H9 (cell line): ENCODE results near the gene MEFV. TPM values are rescaled to one million over a fixed set of nuclear protein-coding genes. Genes with fewer than 3 reads are reported as not detected.
A peak's percentile ranks its signal among the peaks of the same experiment; 100 is the strongest.

Experiments used
- DNase-seq: peaks from one replicate; pipeline ENCODE4 v3.0.0-alpha.2; 2017
- H2AFZ ChIP-seq: one replicate; pipeline ENCODE4 v1.6.1; 2013; ENCODE audit warnings: mild to moderate bottlenecking, low read length, control low read depth, moderate library complexity
- H2AK5ac ChIP-seq: 2 replicates; pipeline ENCODE4 v1.6.1; 2013; ENCODE audit warnings: low read length, control low read depth, mixed read lengths; ENCODE audit not compliant: insufficient read length
- H2BK120ac ChIP-seq: one replicate; pipeline ENCODE4 v1.6.1; 2013; ENCODE audit warnings: low read depth, mild to moderate bottlenecking, low read length, control low read depth, inconsistent platforms; ENCODE audit not compliant: poor library complexity, severe bottlenecking
- H2BK12ac ChIP-seq: 2 replicates; pipeline ENCODE4 v1.6.1; 2013; ENCODE audit warnings: low read length, control low read depth, mixed read lengths, low read depth; ENCODE audit not compliant: insufficient read length
- H2BK15ac ChIP-seq: 2 replicates; pipeline ENCODE4 v1.6.1; 2013; ENCODE audit warnings: low read depth, low read length, control low read depth
- H2BK20ac ChIP-seq: one replicate; pipeline ENCODE4 v1.6.1; 2013; ENCODE audit warnings: low read depth, mild to moderate bottlenecking, low read length, control low read depth, inconsistent platforms; ENCODE audit not compliant: poor library complexity, severe bottlenecking
- H2BK5ac ChIP-seq: 2 replicates; pipeline ENCODE4 v1.6.1; 2013; ENCODE audit warnings: low read length, control low read depth, mixed read lengths; ENCODE audit not compliant: insufficient read length
- H3K14ac ChIP-seq: 2 replicates; pipeline ENCODE4 v1.6.1; 2013; ENCODE audit warnings: low read length, control low read depth; ENCODE audit not compliant: insufficient read depth
- H3K18ac ChIP-seq: 2 replicates; pipeline ENCODE4 v1.6.1; 2013; ENCODE audit warnings: low read depth, mild to moderate bottlenecking, mixed read lengths, low read length, control low read depth; ENCODE audit not compliant: insufficient read length
- H3K23ac ChIP-seq: 2 replicates; pipeline ENCODE4 v1.6.1; 2013; ENCODE audit warnings: low read length, control low read depth, mixed read lengths, low read depth; ENCODE audit not compliant: insufficient read length
- H3K23me2 ChIP-seq: 2 replicates; pipeline ENCODE4 v1.6.1; 2013; ENCODE audit warnings: low read depth, mild to moderate bottlenecking, mixed read lengths, low read length, control low read depth; ENCODE audit not compliant: insufficient read length, poor library complexity, severe bottlenecking
- H3K27ac ChIP-seq: 2 replicates; pipeline ENCODE4 v1.5.1; 2013; ENCODE audit warnings: low read length, control low read depth, mixed read lengths, low read depth; ENCODE audit not compliant: insufficient read length
- H3K27me3 ChIP-seq: 2 replicates; pipeline ENCODE4 v1.6.1; 2013; ENCODE audit warnings: low read length, control low read depth, inconsistent platforms; ENCODE audit not compliant: insufficient read depth
- H3K4ac ChIP-seq: 2 replicates; pipeline ENCODE4 v1.6.1; 2013; ENCODE audit warnings: low read depth, mild to moderate bottlenecking, control low read depth, inconsistent platforms, low read length, moderate library complexity
- H3K4me1 ChIP-seq: 2 replicates; pipeline ENCODE4 v1.6.1; 2013; ENCODE audit warnings: low read length, control low read depth, inconsistent platforms; ENCODE audit not compliant: insufficient read depth
- H3K4me2 ChIP-seq: 2 replicates; pipeline ENCODE4 v1.6.1; 2013; ENCODE audit warnings: low read length, control low read depth, mixed read lengths; ENCODE audit not compliant: insufficient read length, insufficient read depth
- H3K56ac ChIP-seq: 2 replicates; pipeline ENCODE4 v1.6.1; 2013; ENCODE audit warnings: low read depth, mild to moderate bottlenecking, mixed read lengths, low read length, control low read depth; ENCODE audit not compliant: insufficient read length
- H3K79me1 ChIP-seq: 2 replicates; pipeline ENCODE4 v1.6.1; 2013; ENCODE audit warnings: low read depth, mild to moderate bottlenecking, moderate library complexity, low read length, control low read depth, inconsistent platforms; ENCODE audit not compliant: insufficient read depth, poor library complexity, severe bottlenecking
- H3K79me2 ChIP-seq: 2 replicates; pipeline ENCODE4 v1.6.1; 2013; ENCODE audit warnings: low read length, control low read depth, inconsistent platforms; ENCODE audit not compliant: insufficient read depth
- H3K9ac ChIP-seq: 2 replicates; pipeline ENCODE4 v1.6.1; 2013; ENCODE audit warnings: low read length, control low read depth, mixed read lengths; ENCODE audit not compliant: insufficient read length; ENCODE audit errors: extremely low read depth
- H3K9me3 ChIP-seq: one replicate; pipeline ENCODE4 v1.6.1; 2013; ENCODE audit warnings: low read depth, low read length, inconsistent platforms; ENCODE audit not compliant: control insufficient read depth
- H3T11ph ChIP-seq: one replicate; pipeline ENCODE4 v1.6.1; 2013; ENCODE audit warnings: mild to moderate bottlenecking, low read length, control low read depth, inconsistent platforms
- H4K20me1 ChIP-seq: one replicate; pipeline ENCODE4 v1.6.1; 2013; ENCODE audit not compliant: control insufficient read depth, insufficient read length, insufficient read depth
- H4K5ac ChIP-seq: 2 replicates; pipeline ENCODE4 v1.6.1; 2013; ENCODE audit warnings: low read depth, mild to moderate bottlenecking, mixed read lengths, low read length, control low read depth; ENCODE audit not compliant: insufficient read length
- H4K8ac ChIP-seq: replicated peaks from 2 replicates; pipeline ENCODE4 v1.6.1; 2013; ENCODE audit warnings: low read length, control low read depth, mixed read lengths, low read depth; ENCODE audit not compliant: insufficient read length
- H4K91ac ChIP-seq: 2 replicates; pipeline ENCODE4 v1.6.1; 2013; ENCODE audit warnings: low read depth, mild to moderate bottlenecking, moderate library complexity, mixed read lengths, low read length, control low read depth; ENCODE audit not compliant: insufficient read length
- H3K27ac Mint-ChIP-seq, 3 experiments: 2 replicates in 2 of 3; 3 replicates in 1 of 3; pipeline ENCODE4 v1.8.0; 2020 to 2021; ENCODE audit warnings: mixed read lengths in 3 of 3, mild to moderate bottlenecking in 1 of 3, moderate library complexity in 1 of 3
- H3K27me3 Mint-ChIP-seq: 2 replicates; pipeline ENCODE4 v1.8.0; 2021; ENCODE audit warnings: low read depth, mild to moderate bottlenecking, moderate library complexity, mixed read lengths
- H3K36me3 Mint-ChIP-seq, 3 experiments: 2 replicates in 2 of 3; 3 replicates in 1 of 3; pipeline ENCODE4 v1.8.0; 2020 to 2021; ENCODE audit warnings: low read depth in 3 of 3, mixed read lengths in 3 of 3; ENCODE audit not compliant: insufficient read depth in 1 of 3
- H3K4me1 Mint-ChIP-seq, 2 experiments: 2 replicates each; pipeline ENCODE4 v1.8.0; 2020; ENCODE audit warnings: mixed read lengths in 2 of 2
- H3K4me3 Mint-ChIP-seq, 2 experiments: 2 replicates in 1 of 2; 3 replicates in 1 of 2; pipeline ENCODE4 v1.8.0; 2020 to 2021; ENCODE audit warnings: mild to moderate bottlenecking in 2 of 2, mixed read lengths in 2 of 2, moderate library complexity in 1 of 2
- H3K9me3 Mint-ChIP-seq, 2 experiments: 2 replicates in 1 of 2; 3 replicates in 1 of 2; pipeline ENCODE4 v1.8.0; 2020; ENCODE audit warnings: mild to moderate bottlenecking in 2 of 2, mixed read lengths in 2 of 2, moderate library complexity in 1 of 2
- CTCF ChIP-seq: fragments of 200-600 bp; sonication (generic); conservative IDR thresholded peaks from 3 replicates; pipeline ENCODE4 v1.8.0; 2021; ENCODE audit warnings: antibody characterized with exemption, mild to moderate bottlenecking
- WGBS: extraction: QIAGEN DNeasy Blood & Tissue Kit; methylation state at CpG from one replicate; pipeline ENCODE4 v1.1.7; 2013; ENCODE audit warnings: missing lambda C conversion rate, low lambda C conversion rate, mixed read lengths; ENCODE audit not compliant: insufficient read length; ENCODE audit errors: extremely low coverage; 5-methylcytosine and 5-hydroxymethylcytosine counted together
- total RNA-seq: library from RNA; stranded (reverse); gene quantifications from 2 replicates; pipeline ENCODE4 v1.2.1, GENCODE V29; 2021

MEFV gene
- total RNA-seq, 1 experiment from 2014 or later: not detected

- no peak overlapping the region for H4K8ac ChIP-seq
- H3K4me2 ChIP-seq: no peak overlapping the region
- no peak overlapping the region for H3K14ac ChIP-seq
- no peak overlapping the region for H3K18ac ChIP-seq
- peaks cover 14 to 17% of the 10 kb centered on the region in 2 experiments for H3K4me1 Mint-ChIP-seq
- no peaks in the 10 kb centered on the region for H4K20me1 ChIP-seq
- H2BK20ac ChIP-seq: no peak overlapping the region
- H3K79me1 ChIP-seq: no peaks in the 10 kb centered on the region
- H3K9me3 ChIP-seq: no peaks in the 10 kb centered on the region
- WGBS: no CpG with 5 or more reads among the region's 49 CpGs
- peaks cover 0 to 3% of the 10 kb centered on the region in 2 experiments; a peak in 2 of 5 replicates for H3K9me3 Mint-ChIP-seq
- peaks cover 2% of the 10 kb centered on the region; the same call in 1 of the 2 replicates for H3K27me3 ChIP-seq
- no peak overlapping the region for H3K4ac ChIP-seq
- no peak overlapping the region for H3K23ac ChIP-seq
- TF ChIP-seq CTCF: no peak
- no peak overlapping the region for H4K5ac ChIP-seq
- no peak overlapping the region for H2BK5ac ChIP-seq
- no peak overlapping the region for H2BK15ac ChIP-seq
- no peak for DNase-seq
- H3K27ac ChIP-seq: no peak overlapping the region
- no peak overlapping the region for H3T11ph ChIP-seq
- no peak overlapping the region for H2AFZ ChIP-seq
- peak overlapping the region in 1 of 2 experiments; percentile 32; a peak in 2 of 5 replicates for H3K4me3 Mint-ChIP-seq
- no peak overlapping the region for H2BK120ac ChIP-seq
- H3K9ac ChIP-seq: no peak overlapping the region
- H3K27ac Mint-ChIP-seq: no peak overlapping the region
- H3K4me1 ChIP-seq: no peaks in the 10 kb centered on the region
- peaks cover 26% of the 10 kb centered on the region for H3K23me2 ChIP-seq
- peaks cover 63% of the 10 kb centered on the region for H3K27me3 Mint-ChIP-seq
- no peak overlapping the region for H3K56ac ChIP-seq
- no peak overlapping the region for H2AK5ac ChIP-seq
- H3K79me2 ChIP-seq: no peaks in the 10 kb centered on the region
- no peak overlapping the region for H4K91ac ChIP-seq
- H3K36me3 Mint-ChIP-seq: no peaks in the 10 kb centered on the region; a peak in 1 of 7 replicates
- no peak overlapping the region for H2BK12ac ChIP-seq
These were observed 62.9 kb downstream of the MEFV start for GRCh38 chr16:3193221-3194212.
